Neural progenitor cell (in vitro differentiated cells): ENCODE results near the gene RNF144A.

Source experiments
- CTCF ChIP-seq: fragments of 200-600 bp; sonication (generic); IDR thresholded peaks from 2 replicates; pipeline ENCODE4 v1.5.1; 2017; ENCODE audit warnings: antibody characterized with exemption, mild to moderate bottlenecking
- EZH2 ChIP-seq: fragments of 200-600 bp; sonication (generic); IDR thresholded peaks from 2 replicates; pipeline ENCODE4 v1.6.1; 2017; ENCODE audit warnings: antibody characterized with exemption, mild to moderate bottlenecking, moderate library complexity
- EZH2phosphoT487 ChIP-seq: fragments of 200-600 bp; sonication (generic); IDR thresholded peaks from 2 replicates; pipeline ENCODE4 v1.6.1; 2017; ENCODE audit warnings: antibody characterized with exemption

GRCh38 chr2:7025082-7025481 is 107.9 kb downstream of the RNF144A start:
- TF ChIP-seq CTCF: no peak
- TF ChIP-seq EZH2phosphoT487: no peak
- no peak for TF ChIP-seq EZH2
